Epithelial cell of prostate (primary cell): ENCODE results near the gene RPL32.
A peak's percentile ranks its signal among the peaks of the same experiment; 100 is the strongest.
"Not testable (repeated sequence)": the region's sequence is repeated elsewhere in the genome, so short reads cannot be mapped to it uniquely, and the experiment has no call there.

Experiments used
- DNase-seq: peaks from one replicate; pipeline ENCODE4 v3.0.0-alpha.2; 2011; ENCODE audit warnings: low read depth, low spot score
- H3K27ac ChIP-seq: fragments of 450-650 bp; 2 replicates; pipeline ENCODE4 v1.5.1; 2017; ENCODE audit warnings: mild to moderate bottlenecking

The RPL32 gene

DNA sequence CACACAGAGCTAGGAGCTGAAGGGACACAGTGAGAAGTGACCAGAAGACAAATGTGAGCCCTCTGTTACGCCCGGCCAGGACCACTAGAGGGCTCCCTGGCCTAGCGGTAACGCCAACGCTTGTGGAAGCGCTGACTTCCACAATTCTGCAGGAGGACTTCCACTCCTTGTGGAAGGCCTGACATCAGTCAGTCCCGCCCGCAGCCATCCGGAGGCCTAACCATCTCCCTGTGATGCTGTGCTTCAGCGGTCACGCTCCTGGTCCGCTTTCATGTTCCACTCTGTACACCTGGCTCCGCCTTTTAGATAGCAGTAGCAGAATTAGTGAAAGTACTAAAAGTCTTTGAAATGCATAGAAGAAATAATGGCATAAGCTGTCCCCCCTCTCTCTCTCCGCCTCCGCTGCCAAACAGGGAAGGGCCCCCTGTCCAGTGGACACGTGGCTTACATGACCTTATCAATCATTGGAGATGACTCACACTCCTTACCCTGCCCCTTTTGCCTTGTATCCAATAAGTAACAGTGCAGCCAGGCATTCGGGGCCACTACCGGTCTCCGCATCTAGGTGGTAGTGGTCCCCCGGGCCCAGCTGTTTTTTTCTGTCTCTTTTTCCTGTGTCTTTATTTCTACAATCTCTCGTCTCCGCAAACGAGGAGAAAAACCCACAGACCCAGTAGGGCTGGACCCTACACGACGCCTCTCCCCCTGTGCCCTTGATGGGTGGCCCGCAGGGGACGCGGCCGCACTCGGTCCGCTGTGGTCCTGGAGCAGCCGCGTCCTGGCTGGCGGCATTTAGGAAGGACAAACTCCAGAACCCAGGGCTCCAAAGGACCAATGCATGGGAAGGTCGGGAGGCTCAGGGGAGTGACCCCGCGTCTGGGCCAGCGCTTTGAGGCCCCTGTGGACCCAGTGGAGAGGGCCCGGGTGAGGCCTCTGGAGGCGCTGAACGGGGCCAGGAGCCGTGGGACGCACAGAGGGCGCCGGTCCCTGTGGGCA, 27.0 kb upstream of the RPL32 start:
- DNase-seq: no peak
- H3K27ac ChIP-seq: no peak overlapping the region

DNA sequence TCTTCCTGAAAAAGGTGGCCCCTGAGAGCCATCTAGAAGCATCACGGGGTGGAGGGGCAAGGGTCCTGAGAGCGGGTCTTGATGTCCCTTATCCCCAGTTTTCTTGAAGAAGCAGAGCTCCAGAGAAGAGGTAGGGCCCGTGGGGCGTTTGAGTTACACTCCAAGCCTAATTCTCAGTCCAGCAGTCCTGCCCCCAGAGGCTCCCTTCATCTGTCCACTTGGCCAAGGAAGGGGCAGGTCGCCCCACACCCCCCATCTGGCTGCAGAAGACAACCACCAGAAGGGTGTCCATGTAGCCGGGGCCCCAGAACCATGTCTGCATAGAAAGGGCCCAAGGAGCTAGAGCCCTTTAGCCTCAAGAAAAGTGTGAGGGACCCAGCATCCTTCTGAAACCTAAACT, 25.5 kb upstream of the RPL32 start:
- DNase-seq: no peak
- H3K27ac ChIP-seq: no peak overlapping the region

DNA sequence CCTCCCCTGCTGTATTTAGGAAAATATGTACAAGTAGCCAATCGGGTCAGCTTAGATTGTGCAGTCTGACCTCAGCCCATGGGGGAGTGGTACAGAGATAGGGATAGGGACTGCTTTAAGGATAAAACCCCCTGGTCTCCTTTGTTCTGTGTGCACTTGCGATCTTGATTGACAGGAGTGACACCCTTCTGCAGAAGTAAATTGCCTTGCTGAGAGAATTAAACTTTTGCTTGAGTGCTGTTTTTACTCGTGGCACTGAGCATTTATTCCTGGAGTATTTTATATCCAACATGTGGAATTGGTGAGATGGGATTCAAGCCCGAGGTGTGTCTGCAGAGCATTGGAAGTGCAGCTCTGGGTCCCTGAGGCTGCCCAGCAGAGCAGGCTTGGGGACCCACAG, 23.9 kb upstream of the RPL32 start:
- H3K27ac ChIP-seq: no peak overlapping the region
- DNase-seq: no peak

DNA sequence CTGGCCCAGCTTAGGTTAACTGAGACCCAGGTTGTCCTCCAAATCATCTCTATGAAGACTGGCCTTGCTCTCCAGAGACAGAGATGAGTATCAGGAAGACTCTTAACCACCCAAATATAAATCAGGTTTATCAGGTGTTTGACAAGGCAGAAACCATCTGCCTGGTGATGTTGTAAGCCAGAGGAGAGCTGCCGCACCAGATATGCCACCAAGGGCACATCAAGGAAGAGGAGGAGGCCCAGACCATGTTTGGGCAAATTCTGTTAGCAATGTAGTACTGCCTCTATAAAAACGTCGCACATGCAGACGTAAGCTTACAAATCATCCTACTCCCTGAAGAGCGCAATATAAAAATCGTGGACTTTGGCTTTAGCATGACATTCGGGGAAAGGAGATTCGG, 21.0 kb upstream of the RPL32 start:
- no peak for DNase-seq
- H3K27ac ChIP-seq: no peak overlapping the region

DNA sequence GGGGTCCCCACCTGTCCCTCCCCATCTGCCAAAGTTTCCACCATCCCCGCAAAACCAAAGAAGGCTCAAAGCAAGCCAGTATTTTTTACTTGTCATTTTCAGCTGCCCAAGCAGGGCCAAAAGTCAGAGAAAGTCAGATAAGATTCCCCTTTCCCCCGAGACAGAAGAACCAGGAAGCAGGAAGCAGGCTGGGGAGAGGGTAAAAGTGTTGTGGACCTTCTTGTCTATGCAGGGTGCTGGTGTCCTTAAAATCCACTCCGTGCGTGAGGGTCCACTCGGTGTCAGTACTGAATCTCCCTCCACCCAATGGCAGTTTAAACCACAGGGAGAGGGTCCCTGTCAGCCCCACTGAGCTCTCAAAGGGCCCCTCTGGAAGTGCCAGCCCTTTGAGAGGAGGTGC, 20.2 kb upstream of the RPL32 start:
- no peak for DNase-seq
- no peak overlapping the region for H3K27ac ChIP-seq

DNA sequence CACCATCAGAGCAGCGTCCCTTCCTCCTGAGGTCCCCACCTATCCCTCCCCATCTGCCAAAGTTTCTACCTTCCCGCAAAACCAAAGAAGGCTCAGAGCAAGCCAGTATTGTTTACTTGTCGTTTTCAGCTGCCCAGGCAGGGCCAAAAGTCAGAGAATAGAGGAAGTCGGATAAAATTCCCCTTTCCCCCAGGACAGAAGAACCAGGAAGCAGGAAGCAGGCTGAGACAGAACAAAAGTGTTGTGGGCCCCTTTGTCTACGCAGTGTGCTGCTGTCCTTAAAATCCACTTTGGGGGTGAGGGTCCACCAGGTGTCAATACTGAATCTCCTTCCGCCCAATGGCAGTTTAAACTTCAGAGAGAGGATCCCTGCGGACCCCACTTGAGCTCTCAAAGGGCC, 18.5 kb upstream of the RPL32 start:
- H3K27ac ChIP-seq: no peak overlapping the region
- no peak for DNase-seq

DNA sequence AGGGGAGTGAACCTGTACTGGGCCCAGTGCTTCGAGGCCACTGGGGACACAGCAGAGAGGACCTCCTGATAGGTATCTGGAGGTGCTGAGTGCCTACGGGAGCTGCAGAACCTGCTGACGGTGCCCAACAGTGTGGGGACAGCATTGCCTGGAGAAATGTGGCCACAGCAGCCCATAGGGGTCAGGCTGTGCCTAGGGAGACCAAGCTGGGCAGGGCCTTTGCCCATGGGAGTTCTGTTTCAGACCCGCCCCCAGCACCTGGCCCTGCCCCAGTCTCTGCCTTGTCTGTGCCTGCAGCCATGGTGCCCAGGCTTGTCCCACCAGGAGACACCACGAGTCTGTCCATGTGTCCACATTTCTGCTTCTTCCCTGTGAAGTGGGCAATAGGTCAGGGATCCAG, 15.3 kb upstream of the RPL32 start:
- no peak for DNase-seq
- no peak overlapping the region for H3K27ac ChIP-seq

DNA sequence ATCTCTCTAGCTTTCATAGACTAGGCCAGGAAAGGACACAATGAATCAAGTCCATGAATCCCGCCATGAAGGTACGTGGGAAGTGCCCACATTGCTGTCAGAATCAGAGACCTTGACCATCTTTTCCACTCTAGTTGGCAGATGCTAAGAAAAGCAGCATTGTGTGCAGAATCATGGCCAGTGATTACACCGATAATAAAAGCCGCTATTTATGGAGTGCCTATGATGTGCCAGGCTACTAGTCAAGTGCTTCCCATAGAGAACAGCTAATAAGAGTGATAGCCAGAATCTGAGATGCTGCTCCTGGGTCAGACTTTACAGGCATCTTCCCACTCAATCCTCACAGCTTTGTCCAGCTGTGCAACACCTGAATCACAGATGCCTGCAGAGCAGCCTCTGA, 13.2 kb upstream of the RPL32 start:
- no peak overlapping the region for H3K27ac ChIP-seq
- no peak for DNase-seq

DNA sequence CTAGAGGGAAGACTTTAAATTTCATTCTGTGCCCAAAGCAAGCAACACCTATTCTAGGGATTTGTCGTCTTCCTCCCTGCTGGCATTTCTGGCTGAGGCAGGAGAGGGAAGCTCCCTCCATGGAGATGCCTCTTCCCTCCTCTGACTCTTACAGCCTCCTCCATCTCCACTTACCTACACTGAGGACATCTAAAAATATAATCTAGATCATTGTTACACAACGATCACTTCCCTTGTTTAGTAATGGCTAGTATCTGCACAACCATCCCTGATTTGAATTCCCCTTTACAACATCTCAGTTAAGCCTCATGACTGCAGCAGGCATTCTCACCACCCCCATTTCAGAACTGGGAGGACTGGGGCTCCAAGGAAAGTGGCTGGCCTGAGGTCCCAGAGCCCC, 12.5 kb upstream of the RPL32 start:
- not testable (repeated sequence) for DNase-seq, H3K27ac ChIP-seq

DNA sequence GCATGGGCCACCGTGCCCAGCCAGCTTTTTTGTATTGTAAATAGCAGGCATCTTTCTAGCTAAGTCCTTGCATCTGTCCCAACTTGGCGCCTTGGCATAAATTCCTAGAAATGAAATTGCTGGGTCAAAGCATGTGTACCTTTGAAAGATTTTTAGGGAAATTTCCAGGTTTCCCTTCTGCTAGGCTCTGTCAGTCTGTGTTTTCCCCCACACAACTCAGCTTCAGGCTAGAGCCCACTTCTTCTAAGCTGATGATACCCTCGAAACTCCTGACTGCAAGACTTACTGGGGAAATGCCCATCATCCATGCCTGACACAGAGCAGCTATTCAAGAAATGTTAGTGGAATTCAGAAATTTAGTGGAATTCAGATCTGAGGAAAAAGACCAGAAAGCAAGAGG, 10.8 kb upstream of the RPL32 start:
- no peak for DNase-seq
- no peak overlapping the region for H3K27ac ChIP-seq

DNA sequence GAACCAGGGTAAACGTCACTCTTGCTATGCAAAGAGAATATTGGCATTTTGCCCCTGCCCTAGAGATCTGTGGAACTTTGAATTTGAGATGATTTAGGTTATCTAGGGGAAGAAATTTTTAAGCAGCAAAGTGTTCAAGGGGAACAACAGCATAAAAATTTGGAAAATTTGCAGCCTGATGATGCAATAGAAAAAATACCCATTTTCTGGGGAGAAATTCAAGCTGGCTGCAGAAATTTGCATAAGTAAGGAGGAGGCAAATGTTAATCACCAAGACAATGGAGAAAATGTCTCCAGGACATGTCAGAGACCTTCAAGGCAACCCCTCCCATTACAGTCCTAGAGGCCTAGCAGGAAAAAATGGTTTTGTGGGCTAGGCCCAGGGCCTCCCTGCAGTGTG, 4.4 kb upstream of the RPL32 start:
- H3K27ac ChIP-seq: no peak overlapping the region
- DNase-seq: no peak

DNA sequence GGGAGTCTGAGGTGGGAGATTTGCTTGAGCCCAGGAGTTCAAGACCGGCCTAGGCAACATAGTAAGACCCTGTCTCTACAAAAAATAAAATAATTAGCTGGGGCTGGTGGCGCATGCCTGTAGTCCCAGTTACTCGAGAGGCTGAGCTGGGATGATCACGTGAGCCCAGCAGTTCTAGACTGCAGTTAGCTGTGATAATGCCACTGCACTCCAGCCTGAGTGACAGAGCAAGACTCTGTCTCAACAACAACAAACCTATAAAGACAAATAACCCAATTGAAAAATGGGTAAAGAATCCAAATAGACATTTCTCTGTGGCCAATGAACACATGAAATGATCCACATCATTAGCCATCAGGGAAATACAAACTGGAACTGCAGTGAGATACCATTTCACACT, 1.1 kb upstream of the RPL32 start:
- DNase-seq: no peak
- H3K27ac ChIP-seq: no peak overlapping the region

DNA sequence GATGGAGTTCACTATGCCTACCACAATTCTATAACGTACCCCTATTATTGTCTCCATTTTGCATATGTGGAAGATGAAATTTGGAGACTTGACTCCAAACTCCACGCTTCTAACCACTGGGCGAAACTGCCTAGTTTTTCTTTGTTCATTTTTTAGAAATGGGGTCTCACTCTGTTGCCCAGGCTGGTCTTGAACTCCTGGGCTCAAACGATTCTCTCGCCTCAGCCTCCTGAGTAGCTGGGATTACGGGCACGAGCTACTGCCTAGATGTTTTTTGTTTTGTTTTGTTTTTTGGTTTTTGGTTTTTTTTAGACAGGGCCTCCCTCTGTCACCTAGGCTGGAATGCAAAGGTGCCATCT, 584 bp upstream of the RPL32 start:
- DNase-seq: no peak
- peak overlapping the region; percentile 84 for H3K27ac ChIP-seq

DNA sequence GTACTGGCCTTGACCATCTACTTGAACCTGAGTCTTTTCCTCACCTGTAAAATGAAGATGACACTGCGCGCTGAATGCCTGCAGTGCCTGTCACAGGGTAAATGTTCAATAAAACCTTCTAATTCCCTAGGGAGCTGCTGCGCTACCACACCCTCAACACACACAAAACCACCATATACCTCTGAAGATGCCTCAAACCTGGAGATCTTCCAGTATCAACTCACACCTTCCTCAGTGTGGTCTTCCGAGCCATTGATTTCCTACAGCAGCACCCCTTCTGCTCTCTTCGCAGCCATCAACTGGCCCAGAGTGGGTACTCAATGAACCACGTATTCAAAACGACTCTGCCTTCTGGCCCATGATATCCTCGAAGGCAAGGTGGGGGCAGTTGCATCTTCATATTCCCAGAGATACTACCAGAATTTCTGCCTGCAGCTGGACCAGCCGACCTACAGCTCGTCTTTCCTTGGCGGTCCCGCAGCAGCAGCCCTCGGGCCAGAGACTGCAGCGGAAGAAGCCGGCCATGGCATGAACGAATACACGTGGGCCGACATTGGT, 695 bp downstream of the RPL32 start:
- no peak for DNase-seq
- H3K27ac ChIP-seq: peak overlapping the region; percentile 84

DNA sequence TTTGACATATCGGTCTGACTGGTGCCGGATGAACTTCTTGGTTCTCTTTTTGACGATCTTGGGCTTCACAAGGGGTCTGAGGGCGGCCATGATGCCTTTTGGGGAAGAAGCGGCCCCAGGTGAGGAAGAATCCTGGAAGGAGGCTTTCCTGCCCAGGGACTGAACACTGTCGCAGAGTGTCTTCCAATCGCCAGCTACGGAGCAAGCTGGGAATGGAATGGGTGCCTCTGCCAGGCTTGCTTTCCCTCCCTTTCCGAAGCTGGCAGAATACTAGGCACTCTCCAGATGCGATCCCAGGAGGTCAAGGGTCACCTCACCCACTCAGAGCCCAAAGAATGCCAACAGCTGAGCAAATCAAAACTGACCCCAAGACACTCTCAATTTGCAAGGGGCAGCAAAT, 1.2 kb downstream of the RPL32 start:
- not testable (repeated sequence) for DNase-seq
- peak overlapping the region; percentile 84 for H3K27ac ChIP-seq

DNA sequence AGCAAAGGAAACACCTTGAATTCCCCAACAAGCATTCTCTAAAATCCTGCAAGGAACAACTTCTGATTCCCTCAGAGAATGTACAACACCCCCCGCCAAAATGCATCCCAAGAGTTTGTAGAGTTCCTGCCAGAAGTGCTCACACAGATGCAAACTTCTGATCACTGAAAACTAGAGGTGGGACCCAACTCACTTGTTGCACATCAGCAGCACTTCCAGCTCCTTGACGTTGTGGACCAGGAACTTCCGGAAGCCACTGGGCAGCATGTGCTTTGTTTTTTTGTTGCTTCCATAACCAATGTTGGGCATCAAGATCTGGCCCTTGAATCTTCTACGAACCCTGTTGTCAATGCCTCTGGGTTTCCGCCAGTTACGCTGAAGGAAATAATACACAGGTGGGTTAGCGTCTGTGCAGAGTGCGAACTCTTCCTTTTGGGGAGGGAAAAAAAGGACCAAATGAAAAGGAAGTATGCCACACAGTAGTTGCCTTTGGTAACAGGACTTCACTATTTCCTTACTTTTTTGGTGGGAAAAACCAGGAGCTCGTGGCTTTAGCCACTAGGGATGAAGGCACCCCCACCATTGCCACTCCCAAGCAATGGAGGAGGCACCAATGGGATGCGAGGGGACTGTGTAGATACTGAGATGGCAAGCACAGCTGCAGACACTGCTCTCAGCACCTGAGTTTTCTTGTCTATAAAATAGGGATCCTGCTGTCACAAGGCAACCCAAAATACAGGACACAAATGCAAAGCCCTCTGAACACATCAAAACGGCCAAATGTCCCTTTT, 2.0 kb downstream of the RPL32 start:
- peak overlapping the region; percentile 84 for H3K27ac ChIP-seq
- DNase-seq: no peak

DNA sequence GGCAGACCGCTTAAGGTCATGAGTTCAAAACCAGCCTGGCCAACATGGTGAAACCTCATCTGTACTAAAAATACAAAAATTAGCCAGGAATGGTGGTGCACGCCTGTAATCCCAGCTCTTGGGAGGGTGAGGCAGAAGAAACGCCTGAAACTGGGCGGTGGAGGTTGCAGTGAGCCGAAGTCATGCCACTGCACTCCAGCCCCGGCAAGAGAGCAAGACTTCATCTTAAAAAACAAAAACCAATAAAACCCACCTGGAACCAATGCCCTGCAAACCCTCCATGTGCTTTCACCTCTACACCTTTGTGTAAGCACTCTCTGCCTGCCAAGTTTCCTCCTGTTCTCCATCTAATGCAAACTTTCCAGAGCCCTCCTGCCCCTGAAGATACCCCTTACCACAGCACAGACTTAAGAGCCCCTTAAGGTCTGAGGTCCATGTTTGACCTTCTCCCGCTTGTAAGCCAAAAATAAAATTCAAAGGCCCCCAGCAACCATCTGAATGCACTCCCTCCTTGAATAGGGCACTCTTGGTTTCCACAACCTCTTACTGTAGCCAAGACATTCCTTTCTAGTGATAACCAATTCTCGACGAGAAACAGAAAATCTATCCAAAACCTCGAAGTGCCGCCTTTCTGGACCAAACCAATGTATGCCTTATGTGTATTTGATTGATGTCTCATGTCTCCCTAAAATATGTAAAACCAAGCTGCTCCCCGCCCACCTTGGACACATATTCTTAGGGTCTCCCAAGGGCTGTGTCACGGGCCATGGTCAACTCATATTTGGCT, 3.0 kb downstream of the RPL32 start:
- peak overlapping the region; percentile 36 for H3K27ac ChIP-seq
- no peak for DNase-seq

DNA sequence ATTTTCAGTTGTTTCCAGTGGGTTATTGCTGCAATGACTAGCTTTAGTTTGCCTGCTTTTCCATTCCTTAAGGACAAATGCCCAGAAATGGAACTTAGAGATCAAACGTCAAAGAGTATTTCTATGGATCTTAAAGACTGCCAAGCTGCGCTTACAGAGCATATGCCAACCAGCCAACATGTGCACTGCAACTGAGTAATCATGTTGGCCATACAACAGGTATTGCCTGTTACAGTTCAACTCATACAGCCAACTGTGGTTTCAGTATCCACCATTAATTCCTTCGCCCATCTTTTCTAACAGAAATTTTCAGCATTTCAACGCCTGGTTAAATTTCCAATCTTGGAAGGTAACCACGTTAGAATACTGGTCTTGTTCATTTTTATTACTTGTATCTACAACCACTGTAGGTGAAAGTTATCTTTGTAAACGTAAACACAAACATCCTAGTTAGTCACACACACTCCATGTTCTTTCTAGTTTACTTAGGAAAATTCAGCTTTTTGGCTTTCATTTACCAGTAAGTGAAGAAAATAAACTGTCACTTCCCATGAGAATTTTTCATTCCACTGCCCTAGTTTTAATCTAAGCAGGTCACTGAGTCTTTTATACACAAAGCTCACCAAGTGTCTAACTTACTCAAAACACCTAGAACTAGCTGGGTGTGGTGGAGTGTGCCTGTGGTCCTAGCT, 3.9 kb downstream of the RPL32 start:
- peak overlapping the region; percentile 36 for H3K27ac ChIP-seq
- DNase-seq: no peak

DNA sequence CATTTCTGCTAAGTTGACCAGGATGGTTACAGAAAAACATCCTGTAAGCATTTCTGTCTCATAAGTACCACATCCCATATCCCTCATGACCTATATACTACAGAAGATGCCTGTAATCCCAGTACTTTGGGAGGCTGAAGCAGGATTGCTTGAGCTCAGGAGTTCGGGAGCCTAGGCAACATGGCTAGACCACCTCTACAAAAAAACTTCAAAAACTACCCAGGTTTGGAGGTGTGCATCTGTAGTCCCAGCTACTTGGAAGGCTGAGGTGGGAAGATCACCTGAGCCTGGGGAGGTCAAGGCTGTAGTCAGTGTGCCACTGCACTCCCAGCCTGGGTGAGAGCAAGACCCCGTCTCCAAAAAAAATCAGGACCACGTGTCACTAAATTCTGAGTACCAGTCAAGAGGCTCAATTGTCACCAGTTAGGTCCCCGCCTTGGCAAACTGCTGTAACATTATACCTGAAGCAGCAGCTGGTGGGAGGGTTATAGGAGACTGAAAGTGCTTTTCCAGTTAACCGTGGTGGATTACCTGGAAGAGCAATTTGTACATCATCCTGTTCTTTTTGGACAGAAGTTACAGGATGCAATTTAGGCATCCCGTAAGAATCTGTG, 6.2 kb downstream of the RPL32 start:
- no peak overlapping the region for H3K27ac ChIP-seq
- no peak for DNase-seq
